ENCODE measurements around the gene TBC1D9.

DNA sequence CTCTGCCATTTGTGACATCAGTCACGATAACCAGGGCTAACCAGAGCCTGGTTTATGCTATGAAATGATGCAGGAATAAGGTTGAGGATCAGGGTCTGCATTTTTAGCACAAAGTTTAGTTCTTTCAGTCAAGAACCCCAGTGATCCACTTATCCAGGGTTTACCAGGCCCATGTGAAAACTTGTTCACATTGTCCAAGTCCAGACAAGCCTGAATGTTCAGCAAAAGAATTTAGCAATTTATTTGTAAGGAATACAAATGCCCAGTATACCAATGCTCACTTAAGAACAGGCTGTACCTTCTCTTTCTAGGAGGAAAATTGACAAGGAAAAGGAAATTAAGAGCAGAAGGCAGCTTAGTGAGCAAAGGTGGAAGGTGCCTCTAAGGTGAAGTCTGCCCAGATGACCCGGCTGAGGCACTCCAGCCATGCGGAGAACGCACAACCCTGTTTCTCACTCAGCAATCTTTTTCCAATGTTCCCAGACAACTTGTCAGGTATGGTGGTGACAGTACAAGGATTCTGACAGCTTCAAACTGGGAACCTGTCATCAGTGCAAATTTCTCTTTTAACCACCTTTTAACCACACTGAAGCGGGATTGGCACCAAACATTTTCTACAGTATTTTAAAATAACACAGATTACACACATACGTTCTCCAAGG, 54.0 kb downstream of the TBC1D9 start:
- TF ChIP-seq, protein P1, sequence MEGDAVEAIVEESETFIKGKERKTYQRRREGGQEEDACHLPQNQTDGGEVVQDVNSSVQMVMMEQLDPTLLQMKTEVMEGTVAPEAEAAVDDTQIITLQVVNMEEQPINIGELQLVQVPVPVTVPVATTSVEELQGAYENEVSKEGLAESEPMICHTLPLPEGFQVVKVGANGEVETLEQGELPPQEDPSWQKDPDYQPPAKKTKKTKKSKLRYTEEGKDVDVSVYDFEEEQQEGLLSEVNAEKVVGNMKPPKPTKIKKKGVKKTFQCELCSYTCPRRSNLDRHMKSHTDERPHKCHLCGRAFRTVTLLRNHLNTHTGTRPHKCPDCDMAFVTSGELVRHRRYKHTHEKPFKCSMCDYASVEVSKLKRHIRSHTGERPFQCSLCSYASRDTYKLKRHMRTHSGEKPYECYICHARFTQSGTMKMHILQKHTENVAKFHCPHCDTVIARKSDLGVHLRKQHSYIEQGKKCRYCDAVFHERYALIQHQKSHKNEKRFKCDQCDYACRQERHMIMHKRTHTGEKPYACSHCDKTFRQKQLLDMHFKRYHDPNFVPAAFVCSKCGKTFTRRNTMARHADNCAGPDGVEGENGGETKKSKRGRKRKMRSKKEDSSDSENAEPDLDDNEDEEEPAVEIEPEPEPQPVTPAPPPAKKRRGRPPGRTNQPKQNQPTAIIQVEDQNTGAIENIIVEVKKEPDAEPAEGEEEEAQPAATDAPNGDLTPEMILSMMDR (IDR thresholded peaks at IDR 0.05; ENCODE audit: low read depth, low read length, poor library complexity, severe bottlenecking) = no peak
- no peak for TF ChIP-seq EZH2phosphoT487 (IDR thresholded peaks at IDR 0.05; ENCODE audit: borderline replicate concordance, low read length)

Measured in DOHH2 (cell line).